Measurements from ENCODE around the gene HMCN1. TPM values are rescaled to one million over a fixed set of nuclear protein-coding genes. Genes with fewer than 3 reads are reported as not detected.

The HMCN1 gene
- total and polyA plus RNA-seq, 12 donors = 0.56 to 5.8 (median 2.7) TPM

- H3K4me1 ChIP-seq (replicated peaks in 1 of 2) = peaks cover 0 to 13% of the 10 kb centered on the region in 2 donors
- TF ChIP-seq CTCF (IDR thresholded peaks at IDR 0.05) (no peak), POLR2A (IDR thresholded peaks at IDR 0.05) (no peak)
- no peaks in the 10 kb centered on the region for H3K36me3 ChIP-seq (replicated peaks in 1 of 2)
- WGBS, 4 donors = 25 to 40% (median 32%) methylated on average over 2 of the region's 2 CpGs
- H3K27me3 ChIP-seq = no peaks in the 10 kb centered on the region
- intact Hi-C loops (cut with DNase I) = no loop called here
- H3K27ac ChIP-seq = no peak overlapping the region
- H3K9me3 ChIP-seq (replicated peaks in 1 of 3) = peaks cover 0 to 4% (median 0%) of the 10 kb centered on the region in 3 donors
- DNase-seq = peak; percentile 22 to 59 (median 31)
- no peak overlapping the region for H3K4me3 ChIP-seq
Observed at GRCh38 chr1:186093437-186093836, 359.2 kb downstream of the HMCN1 start.

GRCh38 chr1:186094172-186094571 lies 360.0 kb downstream of the HMCN1 start:
- intact Hi-C loops (cut with DNase I) = no loop called here
- TF ChIP-seq CTCF (IDR thresholded peaks at IDR 0.05) (no peak), POLR2A (IDR thresholded peaks at IDR 0.05) (no peak)
- DNase-seq = no peak
- Histone ChIP-seq H3K9me3 (replicated peaks in 1 of 3) (peaks cover 0 to 4% (median 0%) of the 10 kb centered on the region in 3 donors), H3K27me3 (no peaks in the 10 kb centered on the region), H3K27ac (peak overlapping the region in 1 of 5 donors; percentile 15), H3K4me3 (no peak overlapping the region), H3K36me3 (replicated peaks in 1 of 2) (no peaks in the 10 kb centered on the region), H3K4me1 (replicated peaks in 1 of 2) (peaks cover 0 to 13% of the 10 kb centered on the region in 2 donors)
- WGBS, 4 donors = 51 to 71% (median 57%) methylated on average over 2 of the region's 2 CpGs

GRCh38 chr1:186099336-186100104 lies 365.3 kb downstream of the HMCN1 start:
- Histone ChIP-seq H3K9me3 (replicated peaks in 1 of 3) (peaks cover 0 to 4% (median 0%) of the 10 kb centered on the region in 3 donors), H3K27ac (no peak overlapping the region), H3K4me3 (no peak overlapping the region), H3K4me1 (replicated peaks in 1 of 2) (peaks cover 0 to 7% of the 10 kb centered on the region in 2 donors), H3K27me3 (no peaks in the 10 kb centered on the region), H3K36me3 (replicated peaks in 1 of 2) (no peaks in the 10 kb centered on the region)
- intact Hi-C loops (cut with DNase I) = no loop called here
- no peak for DNase-seq
- WGBS, 4 donors = 66 to 76% (median 72%) methylated on average over 4 of the region's 4 CpGs
- no peak for TF ChIP-seq POLR2A (IDR thresholded peaks at IDR 0.05)
- TF ChIP-seq CTCF (IDR thresholded peaks at IDR 0.05) = no peak

- Histone ChIP-seq H3K27me3 (no peaks in the 10 kb centered on the region), H3K9me3 (replicated peaks in 1 of 3) (no peaks in the 10 kb centered on the region), H3K4me3 (no peak overlapping the region), H3K4me1 (replicated peaks in 1 of 2) (peaks cover 0 to 7% of the 10 kb centered on the region in 2 donors), H3K36me3 (replicated peaks in 1 of 2) (no peaks in the 10 kb centered on the region), H3K27ac (peak overlapping the region in 2 of 5 donors; percentile 4 to 64)
- intact Hi-C loops (cut with DNase I) = no loop called here
- DNase-seq = no peak
- TF ChIP-seq CTCF (IDR thresholded peaks at IDR 0.05) (no peak), POLR2A (IDR thresholded peaks at IDR 0.05) (no peak)
- WGBS, 4 donors = 60 to 74% (median 67%) methylated on average over 1 of the region's 1 CpG
Observed at GRCh38 chr1:186102107-186102506, 367.9 kb downstream of the HMCN1 start.

All from adrenal gland (tissue), 12 donors.